Measurements from ENCODE around the gene WWC2.

DNA sequence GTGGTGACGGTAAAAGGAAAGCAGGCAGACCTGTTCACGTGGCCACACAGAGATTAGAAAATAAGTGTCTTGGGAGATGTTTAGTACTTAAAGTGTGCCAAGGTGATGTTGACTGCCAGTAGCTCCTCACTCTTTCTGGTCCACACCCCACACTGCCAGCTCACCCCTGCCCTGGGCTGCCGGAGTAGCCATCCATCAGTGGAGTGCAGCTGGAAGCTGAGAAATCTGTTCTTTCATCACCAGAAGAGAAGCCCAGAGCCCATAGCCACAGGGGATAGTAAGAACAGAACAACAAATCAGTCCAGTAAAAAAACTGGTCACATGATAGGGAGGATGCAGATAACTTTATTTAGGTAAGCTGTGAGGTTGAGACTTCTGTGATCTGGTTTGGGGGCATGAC is 64.1 kb downstream of the WWC2 start:
- TF ChIP-seq POLR2AphosphoS5 (IDR thresholded peaks at IDR 0.05) (no peak), POLR2A (IDR thresholded peaks at IDR 0.05) (no peak), EP300 (IDR thresholded peaks at IDR 0.05; ENCODE audit: low read depth) (no peak)
- TF ChIP-seq, protein P1, sequence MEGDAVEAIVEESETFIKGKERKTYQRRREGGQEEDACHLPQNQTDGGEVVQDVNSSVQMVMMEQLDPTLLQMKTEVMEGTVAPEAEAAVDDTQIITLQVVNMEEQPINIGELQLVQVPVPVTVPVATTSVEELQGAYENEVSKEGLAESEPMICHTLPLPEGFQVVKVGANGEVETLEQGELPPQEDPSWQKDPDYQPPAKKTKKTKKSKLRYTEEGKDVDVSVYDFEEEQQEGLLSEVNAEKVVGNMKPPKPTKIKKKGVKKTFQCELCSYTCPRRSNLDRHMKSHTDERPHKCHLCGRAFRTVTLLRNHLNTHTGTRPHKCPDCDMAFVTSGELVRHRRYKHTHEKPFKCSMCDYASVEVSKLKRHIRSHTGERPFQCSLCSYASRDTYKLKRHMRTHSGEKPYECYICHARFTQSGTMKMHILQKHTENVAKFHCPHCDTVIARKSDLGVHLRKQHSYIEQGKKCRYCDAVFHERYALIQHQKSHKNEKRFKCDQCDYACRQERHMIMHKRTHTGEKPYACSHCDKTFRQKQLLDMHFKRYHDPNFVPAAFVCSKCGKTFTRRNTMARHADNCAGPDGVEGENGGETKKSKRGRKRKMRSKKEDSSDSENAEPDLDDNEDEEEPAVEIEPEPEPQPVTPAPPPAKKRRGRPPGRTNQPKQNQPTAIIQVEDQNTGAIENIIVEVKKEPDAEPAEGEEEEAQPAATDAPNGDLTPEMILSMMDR (IDR thresholded peaks at IDR 0.05): no peak
